H1 (cell line): ENCODE data around the gene ATG7. TPM values are rescaled to one million over a fixed set of nuclear protein-coding genes. Genes with fewer than 3 reads are reported as not detected.

Experiments
- CTCF ChIA-PET: fragments of 300-600 bp; sonication (Branson Sonifier 250); formaldehyde crosslinking; loops from one replicate; lab custom pipeline; 2021; ENCODE audit not compliant: partially characterized antibody; lab: Charles Lee
- POLR2A ChIA-PET: fragments of 300-600 bp; sonication (Branson Sonifier 250); formaldehyde crosslinking; loops from one replicate; lab custom pipeline; 2021; ENCODE audit warnings: inconsistent platforms; ENCODE audit not compliant: partially characterized antibody; lab: Charles Lee
- DNase-seq, 2 experiments: peaks; one replicate each; pipeline versions ENCODE4 v3.0.0 to v3.0.0-alpha.2; 2010 to 2022; ENCODE audit warnings: low spot score in 2 of 2, low read depth in 1 of 2, mixed read lengths in 1 of 2
- FAIRE-seq: peaks from 2 replicates; lab custom pipeline; 2011; peaks lifted over from hg19 to GRCh38; lab: Jason Lieb, UNC
- H2AFZ ChIP-seq: 2 replicates; pipeline ENCODE4 v1.8.1; 2012; ENCODE audit warnings: low read length, inconsistent platforms
- H2AK5ac ChIP-seq: 2 replicates; pipeline ENCODE4 v1.6.1; 2013; ENCODE audit warnings: low read depth, low read length
- H2BK120ac ChIP-seq: replicated peaks from 2 replicates; pipeline ENCODE3; 2013; ENCODE audit warnings: low read depth, low read length, inconsistent platforms
- H2BK12ac ChIP-seq: 2 replicates; pipeline ENCODE4 v1.6.1; 2013; ENCODE audit warnings: low read depth, low read length
- H2BK15ac ChIP-seq: 2 replicates; pipeline ENCODE4 v1.6.1; 2013; ENCODE audit warnings: low read length
- H2BK20ac ChIP-seq: 2 replicates; pipeline ENCODE4 v1.6.1; 2013; ENCODE audit warnings: low read length
- H2BK5ac ChIP-seq: 2 replicates; pipeline ENCODE4 v1.6.1; 2013; ENCODE audit warnings: low read depth, low read length
- H3K14ac ChIP-seq: 2 replicates; pipeline ENCODE4 v1.6.1; 2013; ENCODE audit warnings: inconsistent platforms; ENCODE audit not compliant: insufficient read length
- H3K18ac ChIP-seq: 2 replicates; pipeline ENCODE4 v1.6.1; 2013; ENCODE audit warnings: low read length; ENCODE audit errors: extremely low read depth
- H3K23ac ChIP-seq: 2 replicates; pipeline ENCODE4 v1.6.1; 2013; ENCODE audit warnings: inconsistent platforms; ENCODE audit not compliant: insufficient read length
- H3K23me2 ChIP-seq: 2 replicates; pipeline ENCODE4 v1.6.1; 2013; ENCODE audit warnings: low read depth, low read length
- H3K27ac ChIP-seq: 2 replicates; pipeline ENCODE4 v1.6.1; 2011; ENCODE audit warnings: low read depth, low read length, inconsistent platforms
- H3K27me3 ChIP-seq, 4 experiments: replicated peaks in 1 of 4; 1 replicate in 1 of 4; 2 replicates in 3 of 4; pipeline versions ENCODE4 v1.6.1 to v1.8.1; 2011 to 2013; ENCODE audit warnings: low read length in 3 of 4, mild to moderate bottlenecking in 3 of 4, inconsistent platforms in 2 of 4, mixed read lengths in 2 of 4, moderate library complexity in 1 of 4; ENCODE audit not compliant: control insufficient read depth in 3 of 4, insufficient read depth in 3 of 4; ENCODE audit errors: extremely low read depth in 1 of 4
- H3K36me3 ChIP-seq, 4 experiments: 2 replicates each; pipeline versions ENCODE4 v1.6.1 to v1.8.1; 2011 to 2013; ENCODE audit warnings: mild to moderate bottlenecking in 4 of 4, low read length in 3 of 4, moderate library complexity in 2 of 4, control low read depth in 1 of 4, inconsistent platforms in 1 of 4; ENCODE audit not compliant: insufficient read depth in 4 of 4, control insufficient read depth in 2 of 4
- H3K4ac ChIP-seq: replicated peaks from 2 replicates; pipeline ENCODE3; 2013; ENCODE audit warnings: low read length, low read depth, mixed read lengths, inconsistent platforms; ENCODE audit not compliant: insufficient read length
- H3K4me1 ChIP-seq, 4 experiments: replicated peaks in 1 of 4; 1 replicate in 1 of 4; 2 replicates in 3 of 4; pipeline versions ENCODE4 v1.6.1 to v1.8.1; 2011 to 2013; ENCODE audit warnings: low read length in 3 of 4, inconsistent platforms in 2 of 4, mixed read lengths in 1 of 4; ENCODE audit not compliant: insufficient read depth in 4 of 4, control insufficient read depth in 3 of 4
- H3K4me2 ChIP-seq, 2 experiments: 2 replicates each; pipeline versions ENCODE4 v1.6.1 to v1.8.1; 2011 to 2013; ENCODE audit warnings: low read depth in 2 of 2, low read length in 2 of 2, control low read depth in 1 of 2, inconsistent platforms in 1 of 2, mild to moderate bottlenecking in 1 of 2; ENCODE audit not compliant: insufficient read depth in 1 of 2
- H3K4me3 ChIP-seq, 4 experiments: fragments of 200-600, 300-600 bp in 1 of 4; sonication (generic), shearing (Covaris generic), sonication (Bioruptor Twin) in 1 of 4; 2 replicates each; pipeline versions ENCODE4 v1.5.1 to v1.8.1; 2011 to 2016; ENCODE audit warnings: low read length in 4 of 4, low read depth in 3 of 4, control low read depth in 2 of 4, inconsistent platforms in 2 of 4, mild to moderate bottlenecking in 2 of 4, mixed read lengths in 1 of 4, moderate library complexity in 1 of 4; ENCODE audit not compliant: insufficient read depth in 2 of 4; ENCODE audit errors: extremely low read depth in 1 of 4
- H3K56ac ChIP-seq: replicated peaks from 2 replicates; pipeline ENCODE3; 2013; ENCODE audit warnings: low read depth, mild to moderate bottlenecking, mixed read lengths, low read length, inconsistent platforms; ENCODE audit not compliant: insufficient read length
- H3K79me1 ChIP-seq: 2 replicates; pipeline ENCODE4 v1.6.1; 2013; ENCODE audit warnings: low read depth, low read length, control low read depth
- H3K79me2 ChIP-seq, 2 experiments: 2 replicates each; pipeline versions ENCODE4 v1.6.1 to v1.8.1; 2012 to 2013; ENCODE audit warnings: low read length in 2 of 2, mild to moderate bottlenecking in 2 of 2, inconsistent platforms in 1 of 2; ENCODE audit not compliant: insufficient read depth in 2 of 2, control insufficient read depth in 1 of 2
- H3K9ac ChIP-seq, 4 experiments: replicated peaks in 1 of 4; 1 replicate in 1 of 4; 2 replicates in 3 of 4; pipeline versions ENCODE4 v1.6.1 to v1.8.1; 2011 to 2013; ENCODE audit warnings: low read depth in 3 of 4, low read length in 3 of 4, control low read depth in 2 of 4, mild to moderate bottlenecking in 2 of 4, moderate library complexity in 2 of 4, inconsistent platforms in 1 of 4; ENCODE audit errors: extremely low read depth in 1 of 4
- H3K9me3 ChIP-seq, 2 experiments: 2 replicates each; pipeline versions ENCODE4 v1.6.1 to v1.8.1; 2012 to 2013; ENCODE audit warnings: mild to moderate bottlenecking in 2 of 2, moderate library complexity in 2 of 2, control low read depth in 1 of 2, inconsistent platforms in 1 of 2, low read depth in 1 of 2, low read length in 1 of 2, mixed read lengths in 1 of 2; ENCODE audit not compliant: insufficient read depth in 2 of 2
- H4K20me1 ChIP-seq, 2 experiments: replicated peaks in 1 of 2; 2 replicates each; pipeline versions ENCODE3 to v1.8.1; 2011 to 2013; ENCODE audit warnings: inconsistent platforms in 2 of 2, low read length in 2 of 2, mild to moderate bottlenecking in 1 of 2; ENCODE audit not compliant: insufficient read depth in 2 of 2, control insufficient read depth in 1 of 2
- H4K5ac ChIP-seq: 2 replicates; pipeline ENCODE4 v1.6.1; 2013; ENCODE audit warnings: low read length, low read depth, mixed read lengths, inconsistent platforms; ENCODE audit not compliant: insufficient read length
- H4K8ac ChIP-seq: 2 replicates; pipeline ENCODE4 v1.8.0; 2013; ENCODE audit warnings: mild to moderate bottlenecking, moderate library complexity, low read length, inconsistent platforms; ENCODE audit not compliant: insufficient read depth; ENCODE audit errors: extremely low read depth
- H4K91ac ChIP-seq: replicated peaks from 2 replicates; pipeline ENCODE3; 2013; ENCODE audit warnings: low read length, mixed read lengths, inconsistent platforms; ENCODE audit not compliant: insufficient read length
- ATF3 ChIP-seq: IDR thresholded peaks from 2 replicates; pipeline ENCODE4 v1.6.1; 2011; ENCODE audit warnings: low read depth, mild to moderate bottlenecking, low read length; ENCODE audit not compliant: insufficient read depth
- HDAC2 ChIP-seq, 2 experiments: fragments of 300-600 bp in 1 of 2; sonication (generic) in 1 of 2; IDR thresholded peaks; 2 replicates each; pipeline ENCODE4 v1.6.1; 2011 to 2012; ENCODE audit warnings: low read depth in 2 of 2, low read length in 2 of 2, mild to moderate bottlenecking in 2 of 2, moderate library complexity in 2 of 2, borderline replicate concordance in 1 of 2, inconsistent platforms in 1 of 2
- PHF8 ChIP-seq: fragments of 200-600 bp; sonication (generic); conservative IDR thresholded peaks from 2 replicates; pipeline ENCODE4 v1.7.1; 2012; ENCODE audit warnings: low read depth, mild to moderate bottlenecking, inconsistent platforms, low read length, moderate library complexity
- SIN3A ChIP-seq, 2 experiments: IDR thresholded peaks in 1 of 2; conservative IDR thresholded peaks in 1 of 2; 2 replicates each; pipeline ENCODE4 v1.6.1; 2011 to 2012; ENCODE audit warnings: low read length in 2 of 2, improper control_type of control experiment in 1 of 2, low read depth in 1 of 2, mild to moderate bottlenecking in 1 of 2
- SP1 ChIP-seq: IDR thresholded peaks from 2 replicates; pipeline ENCODE4 v1.6.1; 2011; ENCODE audit warnings: low read depth, low read length
- SP2 ChIP-seq: IDR thresholded peaks from 2 replicates; pipeline ENCODE4 v1.6.1; 2012; ENCODE audit warnings: mild to moderate bottlenecking, low read length, inconsistent platforms
- WGBS, 2 experiments: shearing (Covaris generic) in 1 of 2; methylation state at CpG; one replicate each; pipeline versions ENCODE4 v1.1.6 to v1.1.7; 2013 to 2015; ENCODE audit warnings: low lambda C conversion rate in 2 of 2, mixed read lengths in 2 of 2, inconsistent platforms in 1 of 2, low coverage in 1 of 2, missing lambda C conversion rate in 1 of 2; ENCODE audit not compliant: insufficient replicate concordance in 2 of 2, insufficient coverage in 1 of 2, insufficient read length in 1 of 2; ENCODE audit errors: extremely low coverage in 1 of 2, missing lambda C conversion rate in 1 of 2; 5-methylcytosine and 5-hydroxymethylcytosine counted together
- polyA plus RNA-seq, 7 experiments: library from polyadenylated mRNA; depleted of rRNA in 3 of 7; stranded (reverse) in 5 of 7; unstranded in 2 of 7; fragments of >200 nt in 5 of 7; fragments of 200-250 nt in 2 of 7; gene quantifications; 1 replicate in 5 of 7; 2 replicates in 1 of 7; 4 replicates in 1 of 7; pipeline versions ENCODE4 v1.2.1 to v1.2.3, GENCODE V29; 2011 to 2013; ENCODE audit warnings: missing spikeins in 2 of 7, mixed read lengths in 2 of 7
- total RNA-seq: library from RNA; stranded (reverse); fragmentation: NEBNext Ultra II Directional; extraction: Animal tissue kit (Norgen Biotek cat#: 25700); gene quantifications from 2 replicates; pipeline ENCODE4 v1.2.1, GENCODE V29; 2021

Gene ATG7
- total and polyA plus RNA-seq, 2 of the 8 experiments (the other 6 are each of a cell fraction or from before 2014, with no cell fraction given): 15.0 to 19.1 TPM

GRCh38 chr3:11568503-11569155 is 296.4 kb downstream of the ATG7 start:
- H2BK20ac ChIP-seq: no peak overlapping the region
- FAIRE-seq: no peak
- no peak overlapping the region for H2BK120ac ChIP-seq
- H3K23ac ChIP-seq: no peak overlapping the region
- H4K5ac ChIP-seq: no peak overlapping the region
- H3K4me3 ChIP-seq: no peak overlapping the region
- no peaks in the 10 kb centered on the region for H3K4me1 ChIP-seq
- H3K9ac ChIP-seq: no peak overlapping the region
- H3K18ac ChIP-seq: no peak overlapping the region
- H3K4me2 ChIP-seq: no peak overlapping the region
- TF ChIP-seq SP1 (no peak), SP2 (no peak), ATF3 (no peak), HDAC2 (IDR thresholded peaks at IDR 0.05; ENCODE audit: borderline replicate concordance in 1 of 2, low read depth in 2 of 2, low read length in 2 of 2) (no peak), SIN3A (conservative IDR thresholded peaks at IDR 0.05 in 1 of 2, IDR thresholded peaks at IDR 0.05 in 1 of 2; ENCODE audit: low read depth in 1 of 2, low read length in 2 of 2) (no peak), PHF8 (no peak)
- H3K27ac ChIP-seq: no peak overlapping the region
- CTCF ChIA-PET: interaction anchor here (0.8 to 2.6 kb wide), 5 partner anchors 13 to 190 kb away, joined by 3 to 7 read pairs (median 4); no protein-coding TSS in a partner anchor
- no peak overlapping the region for H4K91ac ChIP-seq
- H3K36me3 ChIP-seq: peaks cover 0 to 9% (median 0%) of the 10 kb centered on the region in 4 experiments; a peak in 5 of 8 replicates
- H3K79me2 ChIP-seq: peaks cover 0 to 46% of the 10 kb centered on the region in 2 experiments; a peak in 2 of 4 replicates
- WGBS, 2 experiments: 95% methylated on average over 25 of the region's 29 CpGs; no CpG with 5 or more reads in 1 of the 2 experiments
- no peak overlapping the region for H3K4ac ChIP-seq
- H3K23me2 ChIP-seq: no peaks in the 10 kb centered on the region; the same call in 1 of the 2 replicates
- no peak overlapping the region for H2BK12ac ChIP-seq
- no peak overlapping the region for H2BK15ac ChIP-seq
- no peak overlapping the region for H2AK5ac ChIP-seq
- no peaks in the 10 kb centered on the region for H3K27me3 ChIP-seq
- H3K79me1 ChIP-seq: peaks cover 21% of the 10 kb centered on the region
- no peak overlapping the region for H3K14ac ChIP-seq
- no peak overlapping the region; the same call in 1 of the 2 replicates for H4K8ac ChIP-seq
- H4K20me1 ChIP-seq: peaks cover 15 to 21% of the 10 kb centered on the region in 2 experiments
- no peak overlapping the region for H2AFZ ChIP-seq
- POLR2A ChIA-PET: interaction anchor here (0.7 kb wide), 1 partner anchor 25 kb away, joined by 3 read pairs; no protein-coding TSS in a partner anchor
- DNase-seq: no peak
- H2BK5ac ChIP-seq: no peak overlapping the region
- no peaks in the 10 kb centered on the region for H3K9me3 ChIP-seq
- no peak overlapping the region for H3K56ac ChIP-seq
